GM19324 (cell line): ENCODE measurements around the gene PLCB4.

Experiments
- ATAC-seq: cut with Tn5 transposase; IDR thresholded peaks from one replicate; pipeline ENCODE4 v1.9.1; 2021; ENCODE audit warnings: mild to moderate bottlenecking, moderate library complexity; ENCODE audit not compliant: unreplicated experiment, low FRiP score

PLCB4 gene

GRCh38 chr20:9099372-9099771 lies 30.5 kb downstream of the PLCB4 start:
- no peak for ATAC-seq

GRCh38 chr20:9100691-9101090 lies 31.8 kb downstream of the PLCB4 start:
- ATAC-seq, result no peak

- no peak for ATAC-seq
Observed at GRCh38 chr20:9102456-9102855, 33.6 kb downstream of the PLCB4 start.

GRCh38 chr20:9103955-9104354 lies 35.1 kb downstream of the PLCB4 start:
- ATAC-seq, result no peak

- ATAC-seq, result no peak
Observed at GRCh38 chr20:9108260-9108659, 39.4 kb downstream of the PLCB4 start.

- ATAC-seq, result no peak
Observed at GRCh38 chr20:9109566-9109965, 40.7 kb downstream of the PLCB4 start.

- no peak for ATAC-seq
Observed at GRCh38 chr20:9110365-9110764, 41.5 kb downstream of the PLCB4 start.

GRCh38 chr20:9110916-9111432 lies 42.1 kb downstream of the PLCB4 start:
- ATAC-seq, result no peak

GRCh38 chr20:9112541-9113515 lies 43.9 kb downstream of the PLCB4 start:
- ATAC-seq, result no peak

- no peak for ATAC-seq
Observed at GRCh38 chr20:9114709-9115108, 45.8 kb downstream of the PLCB4 start.

- no peak for ATAC-seq
Observed at GRCh38 chr20:9117548-9117947, 48.7 kb downstream of the PLCB4 start.

GRCh38 chr20:9119776-9120175 lies 50.9 kb downstream of the PLCB4 start:
- no peak for ATAC-seq

- ATAC-seq, result no peak
Observed at GRCh38 chr20:9121211-9121610, 52.3 kb downstream of the PLCB4 start.

- no peak for ATAC-seq
Observed at GRCh38 chr20:9122571-9122970, 53.7 kb downstream of the PLCB4 start.

GRCh38 chr20:9126527-9126926 lies 57.6 kb downstream of the PLCB4 start:
- no peak for ATAC-seq

GRCh38 chr20:9128568-9128967 lies 59.7 kb downstream of the PLCB4 start:
- no peak for ATAC-seq

- ATAC-seq, result no peak
Observed at GRCh38 chr20:9129756-9130155, 60.9 kb downstream of the PLCB4 start.

GRCh38 chr20:9130521-9130920 lies 61.6 kb downstream of the PLCB4 start:
- ATAC-seq, result no peak

GRCh38 chr20:9131841-9132240 lies 63.0 kb downstream of the PLCB4 start:
- ATAC-seq, result no peak

- no peak for ATAC-seq
Observed at GRCh38 chr20:9134346-9134745, 65.5 kb downstream of the PLCB4 start.

- ATAC-seq, result no peak
Observed at GRCh38 chr20:9136114-9136513, 67.2 kb downstream of the PLCB4 start.

- ATAC-seq, result no peak
Observed at GRCh38 chr20:9137001-9137400, 68.1 kb downstream of the PLCB4 start.
